ENCODE measurements around the gene RGS9BP.
"Not testable (repeated sequence)": the region's sequence is repeated elsewhere in the genome, so short reads cannot be mapped to it uniquely, and the experiment has no call there.

RGS9BP gene

GRCh38 chr19:32675720-32676185 lies at the start of gene RGS9BP:
Gene RGS9BP (plus strand): TSS chr19:32675848. CDS start chr19:32676264, 416 bp downstream.
- peak; percentile 88 for DNase-seq (ENCODE audit: low spot score)

- no peak for DNase-seq (ENCODE audit: low spot score)
Measured at GRCh38 chr19:32626969-32627368, 48.7 kb upstream of the RGS9BP start.

- DNase-seq (ENCODE audit: low spot score): no peak
Measured at GRCh38 chr19:32627714-32628270, 47.9 kb upstream of the RGS9BP start.

- DNase-seq (ENCODE audit: low spot score): no peak
Measured at GRCh38 chr19:32630338-32630737, 45.3 kb upstream of the RGS9BP start.

- no peak for DNase-seq (ENCODE audit: low spot score)
Measured at GRCh38 chr19:32631381-32631780, 44.3 kb upstream of the RGS9BP start.

GRCh38 chr19:32637480-32637879 lies 38.2 kb upstream of the RGS9BP start:
- no peak for DNase-seq (ENCODE audit: low spot score)

GRCh38 chr19:32638625-32639024 lies 37.0 kb upstream of the RGS9BP start:
- no peak for DNase-seq (ENCODE audit: low spot score)

GRCh38 chr19:32642771-32643170 lies 32.9 kb upstream of the RGS9BP start:
- DNase-seq (ENCODE audit: low spot score): no peak

GRCh38 chr19:32646556-32646955 lies 29.1 kb upstream of the RGS9BP start:
- DNase-seq (ENCODE audit: low spot score): no peak

GRCh38 chr19:32647361-32647760 lies 28.3 kb upstream of the RGS9BP start:
- DNase-seq (ENCODE audit: low spot score): no peak

GRCh38 chr19:32649751-32650150 lies 25.9 kb upstream of the RGS9BP start:
- DNase-seq (ENCODE audit: low spot score): no peak

- no peak for DNase-seq (ENCODE audit: low spot score)
Measured at GRCh38 chr19:32650671-32651070, 25.0 kb upstream of the RGS9BP start.

GRCh38 chr19:32651729-32652140 lies 23.9 kb upstream of the RGS9BP start:
- no peak for DNase-seq (ENCODE audit: low spot score)

- not testable (repeated sequence) for DNase-seq (ENCODE audit: low spot score)
Measured at GRCh38 chr19:32652331-32652730, 23.3 kb upstream of the RGS9BP start.

GRCh38 chr19:32652894-32653598 lies 22.6 kb upstream of the RGS9BP start:
- peak; percentile 37 for DNase-seq (ENCODE audit: low spot score)

GRCh38 chr19:32653599-32653915 lies 22.1 kb upstream of the RGS9BP start:
- no peak for DNase-seq (ENCODE audit: low spot score)

- DNase-seq (ENCODE audit: low spot score): not testable (repeated sequence)
Measured at GRCh38 chr19:32656379-32656778, 19.3 kb upstream of the RGS9BP start.

GRCh38 chr19:32658075-32658474 lies 17.6 kb upstream of the RGS9BP start:
- no peak for DNase-seq (ENCODE audit: low spot score)

- DNase-seq (ENCODE audit: low spot score): no peak
Measured at GRCh38 chr19:32658527-32658926, 17.1 kb upstream of the RGS9BP start.

- no peak for DNase-seq (ENCODE audit: low spot score)
Measured at GRCh38 chr19:32661318-32661717, 14.3 kb upstream of the RGS9BP start.

GRCh38 chr19:32662186-32662585 lies 13.5 kb upstream of the RGS9BP start:
- no peak for DNase-seq (ENCODE audit: low spot score)

GRCh38 chr19:32666084-32666483 lies 9.6 kb upstream of the RGS9BP start:
- no peak for DNase-seq (ENCODE audit: low spot score)

- no peak for DNase-seq (ENCODE audit: low spot score)
Measured at GRCh38 chr19:32669310-32669709, 6.3 kb upstream of the RGS9BP start.
